GM10248 (cell line): ENCODE measurements around the gene CREBBP.

ENCODE experiments used
- CTCF ChIA-PET: fragments of 300-600 bp; sonication (Branson Sonifier 250); formaldehyde crosslinking; extraction: SDS; loops from one replicate; lab custom pipeline; 2021; ENCODE audit warnings: antibody characterized with exemption; lab: Yijun Ruan, JAX
- POLR2A ChIA-PET: fragments of 350-650 bp; sonication (Branson Sonifier 250); formaldehyde crosslinking; extraction: SDS; loops from one replicate; lab custom pipeline; 2020; ENCODE audit warnings: antibody characterized with exemption; lab: Yijun Ruan, JAX
- DNase-seq: peaks from one replicate; pipeline ENCODE4 v3.0.0; 2012; ENCODE audit errors: extremely low spot score
- TF ChIP-seq, protein P1 (sequence below): IDR thresholded peaks from 2 replicates; pipeline ENCODE4 v1.5.1; 2012; ENCODE audit warnings: mild to moderate bottlenecking, low read depth; ENCODE audit errors: extremely low read depth, missing control alignments, control extremely low read depth

The CREBBP gene

DNA sequence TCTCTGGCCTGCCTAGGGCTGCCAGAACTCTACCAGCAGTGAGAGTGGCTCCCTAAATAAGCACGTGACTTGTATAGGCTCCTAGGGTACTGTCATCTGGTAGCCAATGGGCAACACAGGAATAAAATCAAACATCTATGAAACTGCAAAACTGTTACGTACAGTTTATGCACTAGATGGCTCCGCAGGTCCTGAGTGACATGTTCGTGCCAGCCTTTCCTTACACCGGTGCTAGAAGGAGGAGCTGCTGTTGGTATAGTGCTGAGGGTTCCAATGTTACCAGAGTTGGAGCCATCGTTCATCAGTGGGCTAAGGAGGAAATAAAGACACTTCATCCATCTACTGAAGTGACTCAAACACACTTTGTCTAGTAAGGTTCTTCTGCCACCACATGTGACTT, 99.9 kb downstream of the CREBBP start:
- DNase-seq = no peak
- TF ChIP-seq, protein P1, sequence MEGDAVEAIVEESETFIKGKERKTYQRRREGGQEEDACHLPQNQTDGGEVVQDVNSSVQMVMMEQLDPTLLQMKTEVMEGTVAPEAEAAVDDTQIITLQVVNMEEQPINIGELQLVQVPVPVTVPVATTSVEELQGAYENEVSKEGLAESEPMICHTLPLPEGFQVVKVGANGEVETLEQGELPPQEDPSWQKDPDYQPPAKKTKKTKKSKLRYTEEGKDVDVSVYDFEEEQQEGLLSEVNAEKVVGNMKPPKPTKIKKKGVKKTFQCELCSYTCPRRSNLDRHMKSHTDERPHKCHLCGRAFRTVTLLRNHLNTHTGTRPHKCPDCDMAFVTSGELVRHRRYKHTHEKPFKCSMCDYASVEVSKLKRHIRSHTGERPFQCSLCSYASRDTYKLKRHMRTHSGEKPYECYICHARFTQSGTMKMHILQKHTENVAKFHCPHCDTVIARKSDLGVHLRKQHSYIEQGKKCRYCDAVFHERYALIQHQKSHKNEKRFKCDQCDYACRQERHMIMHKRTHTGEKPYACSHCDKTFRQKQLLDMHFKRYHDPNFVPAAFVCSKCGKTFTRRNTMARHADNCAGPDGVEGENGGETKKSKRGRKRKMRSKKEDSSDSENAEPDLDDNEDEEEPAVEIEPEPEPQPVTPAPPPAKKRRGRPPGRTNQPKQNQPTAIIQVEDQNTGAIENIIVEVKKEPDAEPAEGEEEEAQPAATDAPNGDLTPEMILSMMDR = no peak
- ChIA-PET CTCF (interaction anchor here (1.8 kb wide), 1 partner anchor 15 kb away, joined by 3 read pairs; no protein-coding TSS in a partner anchor), POLR2A (no interaction called here)

DNA sequence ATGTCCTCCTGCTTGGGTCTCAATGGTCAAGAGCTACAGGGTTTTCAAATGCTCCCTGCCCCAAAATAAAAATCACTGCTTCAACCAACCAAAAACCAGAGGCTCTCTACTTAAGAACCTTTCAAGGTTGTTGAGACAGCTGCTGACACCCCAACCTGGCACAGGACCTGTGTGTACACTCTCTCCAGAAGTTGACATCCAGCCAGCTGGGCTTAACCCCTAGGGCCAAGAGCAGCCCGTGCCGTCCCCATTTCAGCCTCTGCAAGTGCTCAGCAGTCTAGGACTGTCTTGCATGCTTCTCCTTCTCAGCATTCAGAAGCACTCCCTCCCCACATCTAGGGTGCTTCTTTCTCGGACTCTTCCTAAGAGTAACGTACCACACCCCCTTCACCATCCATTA, 104.2 kb downstream of the CREBBP start:
- POLR2A ChIA-PET = no interaction called here

GRCh38 chr16:3774819-3775218, 105.7 kb downstream of the CREBBP start:
- CTCF ChIA-PET = no interaction called here
- TF ChIP-seq, protein P1 = no peak
- DNase-seq = no peak
- POLR2A ChIA-PET = no interaction called here

More for the DNA sequence above, 104.2 kb downstream of the CREBBP start:
- TF ChIP-seq, protein P1 = no peak
- no peak for DNase-seq
- CTCF ChIA-PET = no interaction called here

GRCh38 chr16:3774156-3774767, 106.3 kb downstream of the CREBBP start:
- POLR2A ChIA-PET = no interaction called here

DNA sequence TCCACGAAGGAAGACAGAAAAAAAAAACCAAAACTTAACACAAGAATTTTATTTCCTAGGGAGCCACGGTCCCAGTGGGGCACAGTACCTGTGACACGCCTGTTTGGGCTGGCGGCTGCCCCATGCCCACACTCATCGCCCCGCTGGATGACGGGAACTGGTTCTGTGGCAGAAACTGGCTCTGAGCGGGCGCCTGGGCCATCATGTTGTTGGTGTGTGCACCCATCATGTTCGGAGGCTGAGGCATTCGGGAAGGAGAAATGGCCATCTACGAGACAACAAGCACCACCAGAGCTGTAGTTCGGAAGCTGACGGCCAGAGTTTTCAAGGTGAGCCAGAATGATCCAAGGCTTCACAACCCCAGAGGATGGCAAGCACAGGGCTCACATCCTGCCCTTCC, 106.8 kb downstream of the CREBBP start:
- ChIA-PET CTCF (no interaction called here), POLR2A (no interaction called here)
- DNase-seq = no peak
- TF ChIP-seq, protein P1 = no peak

More at GRCh38 chr16:3774156-3774767, 106.3 kb downstream of the CREBBP start:
- no peak for DNase-seq
- TF ChIP-seq, protein P1 = no peak
- CTCF ChIA-PET = no interaction called here

- ChIA-PET CTCF (interaction anchor here (1.2 to 1.9 kb wide), 2 partner anchors 12 to 25 kb away, joined by 3 to 5 read pairs; no protein-coding TSS in a partner anchor), POLR2A (no interaction called here)
- DNase-seq = no peak
- TF ChIP-seq, protein P1 = no peak
Measured at GRCh38 chr16:3771513-3771912, 109.0 kb downstream of the CREBBP start.
